ENCODE data around the gene ZNF638.

DNA sequence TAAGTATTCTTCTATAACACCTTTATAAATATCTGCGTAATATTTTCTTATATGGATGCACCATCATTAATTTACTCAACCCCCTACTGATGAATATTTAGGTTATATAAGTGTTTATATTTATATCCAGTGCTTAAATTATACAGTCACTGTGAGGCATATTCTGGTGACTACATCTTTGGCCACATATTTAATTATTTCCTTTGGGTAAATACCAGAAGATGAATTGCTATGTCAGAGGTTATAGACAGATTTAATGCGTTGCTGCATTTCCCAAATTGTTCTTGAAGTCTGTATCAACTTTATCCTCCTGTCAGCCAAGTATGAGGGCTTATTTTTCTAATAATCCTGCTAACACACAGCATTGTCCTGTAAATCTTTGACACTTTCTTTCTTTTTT is 140.4 kb downstream of the ZNF638 start:
- TF ChIP-seq EP300 (IDR thresholded peaks at IDR 0.05; ENCODE audit: borderline replicate concordance) (no peak), CEBPB (IDR thresholded peaks at IDR 0.05) (no peak), NFIC (IDR thresholded peaks at IDR 0.05) (no peak), RAD21 (IDR thresholded peaks at IDR 0.05; ENCODE audit: low read depth) (no peak), FOXM1 (IDR thresholded peaks at IDR 0.05; ENCODE audit: borderline replicate concordance, low read depth) (no peak), MAX (IDR thresholded peaks at IDR 0.05) (no peak), YY1 (IDR thresholded peaks at IDR 0.05; ENCODE audit: low read depth) (no peak), TCF12 (IDR thresholded peaks at IDR 0.05; ENCODE audit: low read depth) (no peak), TAF1 (IDR thresholded peaks at IDR 0.05; ENCODE audit: low read depth) (no peak), CREB1 (IDR thresholded peaks at IDR 0.05; ENCODE audit: low read depth) (no peak)
- TF ChIP-seq, protein P1, sequence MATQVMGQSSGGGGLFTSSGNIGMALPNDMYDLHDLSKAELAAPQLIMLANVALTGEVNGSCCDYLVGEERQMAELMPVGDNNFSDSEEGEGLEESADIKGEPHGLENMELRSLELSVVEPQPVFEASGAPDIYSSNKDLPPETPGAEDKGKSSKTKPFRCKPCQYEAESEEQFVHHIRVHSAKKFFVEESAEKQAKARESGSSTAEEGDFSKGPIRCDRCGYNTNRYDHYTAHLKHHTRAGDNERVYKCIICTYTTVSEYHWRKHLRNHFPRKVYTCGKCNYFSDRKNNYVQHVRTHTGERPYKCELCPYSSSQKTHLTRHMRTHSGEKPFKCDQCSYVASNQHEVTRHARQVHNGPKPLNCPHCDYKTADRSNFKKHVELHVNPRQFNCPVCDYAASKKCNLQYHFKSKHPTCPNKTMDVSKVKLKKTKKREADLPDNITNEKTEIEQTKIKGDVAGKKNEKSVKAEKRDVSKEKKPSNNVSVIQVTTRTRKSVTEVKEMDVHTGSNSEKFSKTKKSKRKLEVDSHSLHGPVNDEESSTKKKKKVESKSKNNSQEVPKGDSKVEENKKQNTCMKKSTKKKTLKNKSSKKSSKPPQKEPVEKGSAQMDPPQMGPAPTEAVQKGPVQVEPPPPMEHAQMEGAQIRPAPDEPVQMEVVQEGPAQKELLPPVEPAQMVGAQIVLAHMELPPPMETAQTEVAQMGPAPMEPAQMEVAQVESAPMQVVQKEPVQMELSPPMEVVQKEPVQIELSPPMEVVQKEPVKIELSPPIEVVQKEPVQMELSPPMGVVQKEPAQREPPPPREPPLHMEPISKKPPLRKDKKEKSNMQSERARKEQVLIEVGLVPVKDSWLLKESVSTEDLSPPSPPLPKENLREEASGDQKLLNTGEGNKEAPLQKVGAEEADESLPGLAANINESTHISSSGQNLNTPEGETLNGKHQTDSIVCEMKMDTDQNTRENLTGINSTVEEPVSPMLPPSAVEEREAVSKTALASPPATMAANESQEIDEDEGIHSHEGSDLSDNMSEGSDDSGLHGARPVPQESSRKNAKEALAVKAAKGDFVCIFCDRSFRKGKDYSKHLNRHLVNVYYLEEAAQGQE (IDR thresholded peaks at IDR 0.05; ENCODE audit: low read depth) = no peak
